Upper lobe of right lung (tissue), 1 donor: ENCODE measurements around the gene FBXL15. TPM values are rescaled to one million over a fixed set of nuclear protein-coding genes. Genes with fewer than 3 reads are reported as not detected.

Source experiments
- ATAC-seq: fragments of 200-7000 bp; cut with Tn5 transposase; one replicate; pipeline ENCODE4 v1.9.1; 2020; ENCODE audit warnings: mild to moderate bottlenecking, moderate library complexity
- DNase-seq: peaks from one replicate; pipeline ENCODE4 v3.0.0-alpha.2; 2020
- H3K27ac ChIP-seq: fragments of 200-600 bp; one replicate; pipeline ENCODE4 v1.8.0; 2022
- H3K27me3 ChIP-seq: fragments of 200-600 bp; one replicate; pipeline ENCODE4 v1.8.0; 2022; ENCODE audit warnings: mild to moderate bottlenecking
- H3K36me3 ChIP-seq: fragments of 200-600 bp; one replicate; pipeline ENCODE4 v1.8.0; 2022
- H3K4me1 ChIP-seq: fragments of 200-600 bp; one replicate; pipeline ENCODE4 v1.8.0; 2022
- H3K4me3 ChIP-seq: fragments of 200-600 bp; one replicate; pipeline ENCODE4 v1.8.0; 2022; ENCODE audit warnings: mild to moderate bottlenecking
- H3K9me3 ChIP-seq: fragments of 200-600 bp; one replicate; pipeline ENCODE4 v1.8.0; 2022
- CTCF ChIP-seq: fragments of 200-600 bp; IDR thresholded peaks from one replicate; pipeline ENCODE4 v1.8.0; 2022; ENCODE audit warnings: antibody characterized with exemption
- intact Hi-C: fragments of 100-400 bp; cut with DNase I; formaldehyde crosslinking; loops from one replicate; pipeline ENCODE4 v1.11.0; 2022
- total RNA-seq: library from RNA; stranded (reverse); fragmentation: NEBNext Ultra II Directional; extraction: Animal tissue kit (Norgen Biotek cat#: 25700); gene quantifications from one replicate; pipeline ENCODE4 v1.2.1, GENCODE V29; 2021
- donor health status: DM: no; HTN: yes; CAD: no; lungs with severe emphysema.

Gene FBXL15
- total RNA-seq, 1 donor from 2014 or later, result 16.0 TPM

GRCh38 chr10:102399217-102400021, 21.2 kb upstream of the FBXL15 start:
- peaks cover 24% of the 10 kb centered on the region for H3K4me1 ChIP-seq
- H3K4me3 ChIP-seq, result peak overlapping the region; percentile 67
- H3K27ac ChIP-seq, result peak overlapping the region; percentile 80
- DNase-seq (peak; percentile 95), ATAC-seq (peak; percentile 87)
- peak; percentile 95 for TF ChIP-seq CTCF
- H3K27me3 ChIP-seq, result no peaks in the 10 kb centered on the region
- intact Hi-C loops, result no loop called here
- H3K36me3 ChIP-seq, result peaks cover 28% of the 10 kb centered on the region
- no peaks in the 10 kb centered on the region for H3K9me3 ChIP-seq

GRCh38 chr10:102400076-102400475, 20.6 kb upstream of the FBXL15 start:
- Histone ChIP-seq H3K4me3 (no peak overlapping the region), H3K4me1 (peaks cover 24% of the 10 kb centered on the region), H3K36me3 (peaks cover 28% of the 10 kb centered on the region), H3K9me3 (no peaks in the 10 kb centered on the region), H3K27ac (peak overlapping the region; percentile 80), H3K27me3 (no peaks in the 10 kb centered on the region)
- TF ChIP-seq CTCF, result no peak
- intact Hi-C loops, result no loop called here
- ATAC-seq, result no peak
- peak; percentile 61 for DNase-seq

DNA sequence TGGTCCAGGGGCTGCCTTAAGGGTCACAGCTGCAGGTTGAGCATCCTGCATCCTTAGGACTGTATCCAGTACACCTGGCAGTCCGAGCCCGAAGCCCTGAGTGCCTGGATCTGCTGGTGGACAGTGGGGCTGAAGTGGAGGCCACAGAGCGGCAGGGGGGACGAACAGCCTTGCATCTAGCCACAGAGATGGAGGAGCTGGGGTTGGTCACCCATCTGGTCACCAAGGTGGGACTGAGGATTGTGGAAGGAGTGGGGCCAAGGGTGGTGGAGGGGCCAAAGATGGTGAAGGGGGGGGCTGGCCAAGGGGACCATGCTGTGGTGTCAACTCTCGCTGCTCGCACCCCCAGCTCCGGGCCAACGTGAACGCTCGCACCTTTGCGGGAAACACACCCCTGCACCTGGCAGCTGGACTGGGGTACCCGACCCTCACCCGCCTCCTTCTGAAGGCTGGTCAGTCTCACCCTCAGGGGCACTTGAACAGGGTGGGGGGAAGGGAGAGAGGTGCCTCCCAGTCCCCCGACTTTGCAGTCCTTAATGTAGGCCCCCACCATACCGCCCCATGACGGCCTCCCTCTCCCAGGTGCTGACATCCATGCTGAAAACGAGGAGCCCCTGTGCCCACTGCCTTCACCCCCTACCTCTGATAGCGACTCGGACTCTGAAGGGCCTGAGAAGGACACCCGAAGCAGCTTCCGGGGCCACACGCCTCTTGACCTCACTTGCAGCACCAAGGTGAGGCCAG, 19.9 kb upstream of the FBXL15 start:
- H3K27ac ChIP-seq, result no peak overlapping the region
- peaks cover 28% of the 10 kb centered on the region for H3K36me3 ChIP-seq
- ATAC-seq (no peak), DNase-seq (peak; percentile 56)
- H3K4me3 ChIP-seq, result no peak overlapping the region
- peaks cover 24% of the 10 kb centered on the region for H3K4me1 ChIP-seq
- no peak for TF ChIP-seq CTCF
- intact Hi-C loops, result no loop called here
- no peaks in the 10 kb centered on the region for H3K27me3 ChIP-seq
- no peaks in the 10 kb centered on the region for H3K9me3 ChIP-seq

- Histone ChIP-seq H3K4me1 (peaks cover 20% of the 10 kb centered on the region), H3K4me3 (no peak overlapping the region), H3K27me3 (no peaks in the 10 kb centered on the region), H3K27ac (no peak overlapping the region), H3K36me3 (peaks cover 28% of the 10 kb centered on the region), H3K9me3 (no peaks in the 10 kb centered on the region)
- no peak for ATAC-seq
- no peak for TF ChIP-seq CTCF
- intact Hi-C loops, result no loop called here
- DNase-seq, result peak; percentile 56
Measured at GRCh38 chr10:102401342-102401654, 19.3 kb upstream of the FBXL15 start.

- TF ChIP-seq CTCF, result no peak
- ATAC-seq (no peak), DNase-seq (peak; percentile 65)
- H3K27ac ChIP-seq, result no peak overlapping the region
- H3K9me3 ChIP-seq, result no peaks in the 10 kb centered on the region
- intact Hi-C loops, result no loop called here
- peaks cover 14% of the 10 kb centered on the region for H3K4me1 ChIP-seq
- H3K27me3 ChIP-seq, result no peaks in the 10 kb centered on the region
- peaks cover 28% of the 10 kb centered on the region for H3K36me3 ChIP-seq
- H3K4me3 ChIP-seq, result no peak overlapping the region
Measured at GRCh38 chr10:102401735-102402511, 18.7 kb upstream of the FBXL15 start.
